ENCODE data around the gene SP8. TPM values are rescaled to one million over a fixed set of nuclear protein-coding genes. Genes with fewer than 3 reads are reported as not detected.
"Not testable (repeated sequence)": the region's sequence is repeated elsewhere in the genome, so short reads cannot be mapped to it uniquely, and the experiment has no call there.

SP8 gene
- not detected in 2 replicates for total RNA-seq

- no peak for DNase-seq (ENCODE audit: extremely low read depth, low read depth, low spot score)
Observed at GRCh38 chr7:20786779-20787659, at the start of gene SP8. Gene SP8 (minus strand): TSS chr7:20786886. CDS start chr7:20786798, 88 bp downstream.

- DNase-seq (ENCODE audit: extremely low read depth, low read depth, low spot score) = not testable (repeated sequence)
Observed at GRCh38 chr7:20836424-20836823, 49.7 kb upstream of the SP8 start.

GRCh38 chr7:20835111-20835750 lies 48.5 kb upstream of the SP8 start:
- DNase-seq (ENCODE audit: extremely low read depth, low read depth, low spot score) = no peak

- no peak for DNase-seq (ENCODE audit: extremely low read depth, low read depth, low spot score)
Observed at GRCh38 chr7:20834656-20835055, 48.0 kb upstream of the SP8 start.

GRCh38 chr7:20831956-20832355 lies 45.3 kb upstream of the SP8 start:
- no peak for DNase-seq (ENCODE audit: extremely low read depth, low read depth, low spot score)

GRCh38 chr7:20831451-20831850 lies 44.8 kb upstream of the SP8 start:
- no peak for DNase-seq (ENCODE audit: extremely low read depth, low read depth, low spot score)

GRCh38 chr7:20828947-20829346 lies 42.3 kb upstream of the SP8 start:
- DNase-seq (ENCODE audit: extremely low read depth, low read depth, low spot score) = no peak

- DNase-seq (ENCODE audit: extremely low read depth, low read depth, low spot score) = no peak
Observed at GRCh38 chr7:20827172-20827571, 40.5 kb upstream of the SP8 start.

- DNase-seq (ENCODE audit: extremely low read depth, low read depth, low spot score) = no peak
Observed at GRCh38 chr7:20826243-20826642, 39.6 kb upstream of the SP8 start.

- DNase-seq (ENCODE audit: extremely low read depth, low read depth, low spot score) = no peak
Observed at GRCh38 chr7:20825555-20825954, 38.9 kb upstream of the SP8 start.

GRCh38 chr7:20821390-20821789 lies 34.7 kb upstream of the SP8 start:
- not testable (repeated sequence) for DNase-seq (ENCODE audit: extremely low read depth, low read depth, low spot score)

GRCh38 chr7:20816372-20816959 lies 29.8 kb upstream of the SP8 start:
- no peak for DNase-seq (ENCODE audit: extremely low read depth, low read depth, low spot score)

- DNase-seq (ENCODE audit: extremely low read depth, low read depth, low spot score) = no peak
Observed at GRCh38 chr7:20804345-20804744, 17.7 kb upstream of the SP8 start.

GRCh38 chr7:20799566-20800366 lies 13.1 kb upstream of the SP8 start:
- DNase-seq (ENCODE audit: extremely low read depth, low read depth, low spot score) = no peak

- DNase-seq (ENCODE audit: extremely low read depth, low read depth, low spot score) = no peak
Observed at GRCh38 chr7:20798694-20799121, 12.0 kb upstream of the SP8 start.

- DNase-seq (ENCODE audit: extremely low read depth, low read depth, low spot score) = no peak
Observed at GRCh38 chr7:20798081-20798693, 11.5 kb upstream of the SP8 start.

- no peak for DNase-seq (ENCODE audit: extremely low read depth, low read depth, low spot score)
Observed at GRCh38 chr7:20797462-20798080, 10.9 kb upstream of the SP8 start.

GRCh38 chr7:20797042-20797461 lies 10.4 kb upstream of the SP8 start:
- DNase-seq (ENCODE audit: extremely low read depth, low read depth, low spot score) = no peak

GRCh38 chr7:20796500-20796899 lies 9.8 kb upstream of the SP8 start:
- no peak for DNase-seq (ENCODE audit: extremely low read depth, low read depth, low spot score)

GRCh38 chr7:20795881-20796280 lies 9.2 kb upstream of the SP8 start:
- no peak for DNase-seq (ENCODE audit: extremely low read depth, low read depth, low spot score)

All from glomerular endothelial cell (primary cell).